ENCODE measurements around the gene KLK4.

KLK4 gene

GRCh38 chr19:50911206-50912101, at the start of gene KLK4:
Gene KLK4, minus strand, starts transcription at chr19:50911395. Its CDS starts 657 bp downstream, at chr19:50910738.
- no peak for DNase-seq

GRCh38 chr19:50959731-50960500, 48.7 kb upstream of the KLK4 start:
- no peak for DNase-seq

GRCh38 chr19:50957587-50957986, 46.4 kb upstream of the KLK4 start:
- DNase-seq, result no peak

GRCh38 chr19:50952910-50953309, 41.7 kb upstream of the KLK4 start, which contains the start of gene KLK5:
Gene KLK5, minus strand, starts transcription at chr19:50953038. Its CDS starts 381 bp downstream, at chr19:50952657.
- no peak for DNase-seq

- DNase-seq, result no peak
Observed at GRCh38 chr19:50949861-50950260, 38.7 kb upstream of the KLK4 start.

- no peak for DNase-seq
Observed at GRCh38 chr19:50947123-50947522, 35.9 kb upstream of the KLK4 start.

- DNase-seq, result no peak
Observed at GRCh38 chr19:50944795-50945194, 33.6 kb upstream of the KLK4 start.

- DNase-seq, result no peak
Observed at GRCh38 chr19:50943074-50943828, 32.1 kb upstream of the KLK4 start.

- DNase-seq, result no peak
Observed at GRCh38 chr19:50939596-50939995, 28.4 kb upstream of the KLK4 start.

GRCh38 chr19:50933640-50934039, 22.4 kb upstream of the KLK4 start:
- DNase-seq, result no peak

GRCh38 chr19:50932690-50933083, 21.5 kb upstream of the KLK4 start:
- no peak for DNase-seq

- DNase-seq, result no peak
Observed at GRCh38 chr19:50932018-50932689, 21.0 kb upstream of the KLK4 start.

- DNase-seq, result no peak
Observed at GRCh38 chr19:50931023-50931422, 19.8 kb upstream of the KLK4 start.

- DNase-seq, result peak; percentile 66
Observed at GRCh38 chr19:50928831-50929230, 17.6 kb upstream of the KLK4 start.

GRCh38 chr19:50926144-50926543, 14.9 kb upstream of the KLK4 start:
- no peak for DNase-seq

GRCh38 chr19:50925734-50926133, 14.5 kb upstream of the KLK4 start:
- no peak for DNase-seq

GRCh38 chr19:50924586-50924985, 13.4 kb upstream of the KLK4 start:
- DNase-seq, result no peak

- peak; percentile 90 for DNase-seq
Observed at GRCh38 chr19:50922317-50922853, 11.2 kb upstream of the KLK4 start.

GRCh38 chr19:50921426-50922316, 10.5 kb upstream of the KLK4 start:
- peak; percentile 18 for DNase-seq

GRCh38 chr19:50916069-50916468, 4.9 kb upstream of the KLK4 start:
- DNase-seq, result no peak
